ENCODE results near the gene MYH3.

Gene MYH3

DNA sequence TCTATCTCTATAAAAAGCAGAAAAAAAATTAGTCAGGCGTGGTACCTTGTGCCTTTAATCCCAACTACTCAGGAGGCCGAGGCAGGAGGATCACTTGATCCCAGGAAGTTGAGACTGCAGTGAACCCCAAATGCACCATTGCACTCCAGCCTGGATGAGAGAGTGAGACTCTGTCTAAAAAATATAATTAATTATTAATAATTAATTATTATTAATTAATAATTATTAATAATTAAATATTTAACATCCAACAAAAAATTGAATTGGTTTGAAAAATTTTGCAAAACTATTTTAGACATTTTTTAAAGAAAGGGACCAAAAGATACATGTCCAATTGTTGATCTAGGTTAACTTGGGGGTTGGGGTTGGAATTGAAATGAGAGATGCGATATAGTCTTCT is 51.0 kb downstream of the MYH3 start:
- TF ChIP-seq, protein P1, sequence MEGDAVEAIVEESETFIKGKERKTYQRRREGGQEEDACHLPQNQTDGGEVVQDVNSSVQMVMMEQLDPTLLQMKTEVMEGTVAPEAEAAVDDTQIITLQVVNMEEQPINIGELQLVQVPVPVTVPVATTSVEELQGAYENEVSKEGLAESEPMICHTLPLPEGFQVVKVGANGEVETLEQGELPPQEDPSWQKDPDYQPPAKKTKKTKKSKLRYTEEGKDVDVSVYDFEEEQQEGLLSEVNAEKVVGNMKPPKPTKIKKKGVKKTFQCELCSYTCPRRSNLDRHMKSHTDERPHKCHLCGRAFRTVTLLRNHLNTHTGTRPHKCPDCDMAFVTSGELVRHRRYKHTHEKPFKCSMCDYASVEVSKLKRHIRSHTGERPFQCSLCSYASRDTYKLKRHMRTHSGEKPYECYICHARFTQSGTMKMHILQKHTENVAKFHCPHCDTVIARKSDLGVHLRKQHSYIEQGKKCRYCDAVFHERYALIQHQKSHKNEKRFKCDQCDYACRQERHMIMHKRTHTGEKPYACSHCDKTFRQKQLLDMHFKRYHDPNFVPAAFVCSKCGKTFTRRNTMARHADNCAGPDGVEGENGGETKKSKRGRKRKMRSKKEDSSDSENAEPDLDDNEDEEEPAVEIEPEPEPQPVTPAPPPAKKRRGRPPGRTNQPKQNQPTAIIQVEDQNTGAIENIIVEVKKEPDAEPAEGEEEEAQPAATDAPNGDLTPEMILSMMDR (IDR thresholded peaks at IDR 0.05; ENCODE audit: borderline replicate concordance, insufficient read depth, low read depth, low read length), result no peak
- no peak overlapping the region for H3K4me3 ChIP-seq (ENCODE audit: low read depth, low read length)

DNA sequence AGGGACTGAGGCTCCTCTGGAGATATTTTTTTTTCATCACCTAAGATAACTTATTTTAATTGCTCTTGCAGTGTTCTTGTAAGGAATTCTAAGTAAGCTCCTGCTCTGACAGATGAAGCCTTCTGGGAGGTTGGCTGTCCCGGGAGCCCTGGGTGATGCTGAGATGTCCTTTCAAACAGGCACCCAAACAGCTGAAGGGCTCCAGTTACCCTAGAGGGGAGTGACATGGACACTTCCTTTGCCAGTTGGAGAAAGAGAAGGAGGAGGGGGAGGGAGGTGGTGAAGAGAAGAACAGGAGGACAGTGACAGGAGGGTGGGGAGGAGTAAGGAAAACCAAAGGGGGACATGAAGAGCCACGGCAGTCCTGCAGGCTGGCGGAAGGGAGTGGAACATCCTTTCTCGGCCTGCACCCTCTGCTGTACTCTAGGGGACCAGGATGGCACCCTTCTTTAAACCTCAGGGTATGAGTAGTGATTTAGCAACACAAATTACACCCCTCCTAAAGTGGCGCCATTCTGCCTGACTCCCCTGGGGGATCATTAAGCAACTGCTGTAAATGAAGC is 51.8 kb downstream of the MYH3 start:
- TF ChIP-seq, protein P1 (IDR thresholded peaks at IDR 0.05; ENCODE audit: borderline replicate concordance, insufficient read depth, low read depth, low read length), result no peak
- no peak overlapping the region for H3K4me3 ChIP-seq (ENCODE audit: low read depth, low read length)

GRCh38 chr17:10604521-10604920 is 52.6 kb downstream of the MYH3 start:
- no peak overlapping the region for H3K4me3 ChIP-seq (ENCODE audit: low read depth, low read length)
- TF ChIP-seq, protein P1 (IDR thresholded peaks at IDR 0.05; ENCODE audit: borderline replicate concordance, insufficient read depth, low read depth, low read length), result no peak

GRCh38 chr17:10603931-10604330 is 53.2 kb downstream of the MYH3 start:
- no peak overlapping the region for H3K4me3 ChIP-seq (ENCODE audit: low read depth, low read length)
- TF ChIP-seq, protein P1 (IDR thresholded peaks at IDR 0.05; ENCODE audit: borderline replicate concordance, insufficient read depth, low read depth, low read length), result no peak

DNA sequence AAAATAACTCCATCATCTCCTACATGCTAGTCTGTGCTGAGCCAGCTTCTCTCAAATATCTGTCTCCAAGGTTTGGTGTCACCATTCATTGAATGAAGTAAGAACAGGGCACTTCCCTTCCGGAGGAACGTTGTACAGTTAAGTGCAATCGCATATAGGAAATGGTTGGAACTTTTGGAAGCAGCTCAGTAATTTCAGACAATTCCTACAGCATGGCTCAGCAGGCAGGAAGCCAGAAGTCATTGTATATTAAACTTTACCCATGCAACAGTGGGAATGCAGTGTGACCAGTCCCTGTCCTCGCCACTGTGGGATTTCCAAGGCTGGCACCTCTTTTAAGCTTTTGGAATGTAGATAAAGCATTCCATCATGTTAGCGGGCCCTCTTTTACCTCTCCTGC is 56.5 kb downstream of the MYH3 start:
- no peak overlapping the region for H3K4me3 ChIP-seq (ENCODE audit: low read depth, low read length)
- TF ChIP-seq, protein P1 (IDR thresholded peaks at IDR 0.05; ENCODE audit: borderline replicate concordance, insufficient read depth, low read depth, low read length), result no peak

GRCh38 chr17:10598621-10599020 is 58.5 kb downstream of the MYH3 start:
- H3K4me3 ChIP-seq (ENCODE audit: low read depth, low read length), result no peak overlapping the region
- TF ChIP-seq, protein P1 (IDR thresholded peaks at IDR 0.05; ENCODE audit: borderline replicate concordance, insufficient read depth, low read depth, low read length), result no peak

DNA sequence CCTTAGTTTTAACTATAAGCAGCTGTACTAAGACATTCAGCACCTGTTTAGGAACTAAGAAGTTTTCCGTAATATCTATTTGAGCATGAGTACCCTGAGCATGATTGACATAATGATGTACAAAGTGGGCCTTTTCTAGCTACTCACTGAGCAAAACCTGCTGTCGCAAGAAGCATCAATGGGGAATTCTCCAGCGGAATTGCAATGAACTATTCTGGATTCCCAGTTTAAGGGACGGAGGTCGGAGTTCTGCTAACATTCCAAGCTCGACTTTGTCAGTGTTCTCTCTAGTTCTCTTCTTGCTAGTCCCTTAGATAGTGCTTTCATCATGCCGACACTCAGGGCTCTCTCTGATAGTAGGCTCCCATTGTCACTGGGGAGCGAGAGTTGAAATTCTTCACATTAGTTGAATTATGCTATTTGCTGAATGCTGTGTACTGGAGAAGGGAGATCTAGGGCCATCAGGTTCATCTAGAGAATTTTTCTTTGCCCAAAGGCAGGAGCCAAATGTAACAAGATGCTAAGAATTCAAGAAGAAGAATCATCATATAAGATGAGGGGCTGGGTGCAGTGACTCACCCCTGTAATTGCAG is 67.5 kb downstream of the MYH3 start:
- H3K4me3 ChIP-seq (ENCODE audit: low read depth, low read length), result no peak overlapping the region
- TF ChIP-seq, protein P1 (IDR thresholded peaks at IDR 0.05; ENCODE audit: borderline replicate concordance, insufficient read depth, low read depth, low read length), result no peak
